BLaER1 treated with 17β-estradiol and CSF1 and Interleukin-3, amounts not matched to agents 10 nM and 100 nM (cell line): ENCODE results near the gene ANKRD11.

Experiments used
- H3K27ac ChIP-seq, 11 experiments: shearing (Covaris generic); formaldehyde crosslinking; 2 replicates each; pipeline ENCODE4 v1.8.1; 2022
- H3K27me3 ChIP-seq, 11 experiments: shearing (Covaris generic); formaldehyde crosslinking; 2 replicates each; pipeline ENCODE4 v1.8.1; 2022
- H3K36me3 ChIP-seq, 11 experiments: shearing (Covaris generic); formaldehyde crosslinking; 2 replicates each; pipeline ENCODE4 v1.8.1; 2022
- H3K4me1 ChIP-seq, 10 experiments: shearing (Covaris generic); formaldehyde crosslinking; 2 replicates each; pipeline ENCODE4 v1.8.1; 2022
- H3K4me2 ChIP-seq, 11 experiments: shearing (Covaris generic); formaldehyde crosslinking; 2 replicates each; pipeline ENCODE4 v1.8.1; 2022
- H3K4me3 ChIP-seq, 10 experiments: shearing (Covaris generic); formaldehyde crosslinking; 2 replicates each; pipeline ENCODE4 v1.8.1; 2022
- H3K9ac ChIP-seq, 11 experiments: shearing (Covaris generic); formaldehyde crosslinking; 2 replicates each; pipeline ENCODE4 v1.8.1; 2022
- H3K9me3 ChIP-seq, 11 experiments: shearing (Covaris generic); formaldehyde crosslinking; replicated peaks in 1 of 11; 2 replicates each; pipeline ENCODE4 v1.8.1; 2022
- H4K20me1 ChIP-seq, 11 experiments: shearing (Covaris generic); formaldehyde crosslinking; 2 replicates each; pipeline ENCODE4 v1.8.1; 2022
- Cebpa-rat ChIP-seq, 11 experiments: shearing (Covaris generic); IDR thresholded peaks; 2 replicates each; pipeline ENCODE4 v1.8.1; 2022

ANKRD11 gene

DNA sequence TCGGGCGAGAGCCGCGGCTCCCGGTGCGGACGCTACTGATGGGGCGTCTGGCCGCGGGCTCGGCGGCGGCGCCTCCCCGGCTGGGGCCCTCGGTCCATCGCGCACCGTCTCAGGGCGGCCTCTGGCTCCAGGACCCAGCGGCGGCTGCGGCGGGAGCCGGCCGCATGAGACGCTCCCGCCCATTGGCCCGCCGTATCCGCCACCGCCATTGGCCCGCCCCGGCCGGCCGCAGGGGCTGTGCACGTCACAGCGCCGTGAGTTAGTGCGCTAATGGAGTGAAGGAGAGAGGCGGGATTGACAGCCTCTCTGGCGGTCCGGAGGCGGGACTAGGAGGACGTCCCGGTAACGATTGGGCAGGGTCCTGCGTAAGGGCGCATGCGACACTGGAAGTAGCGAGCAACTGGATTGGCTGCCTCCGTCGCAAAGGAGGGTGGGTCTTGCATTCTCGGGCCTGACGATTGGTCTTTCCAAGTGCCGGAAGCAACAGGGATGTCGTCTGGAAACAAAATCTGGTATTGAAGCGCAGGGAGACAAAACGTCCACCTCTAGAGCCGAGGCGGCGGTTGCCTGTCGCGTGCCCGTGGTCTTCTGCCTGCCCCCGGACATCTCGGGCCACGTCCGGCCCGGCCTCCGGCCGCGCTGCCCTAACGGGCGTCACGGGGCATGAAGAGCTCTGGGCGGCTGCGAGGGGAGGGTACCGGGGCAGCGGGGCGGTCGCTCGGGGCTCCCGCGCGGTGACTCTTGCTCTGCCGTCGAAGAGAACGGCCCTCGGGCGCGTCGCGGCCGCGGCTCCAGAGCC, at the start of gene ANKRD11:
Gene ANKRD11, minus strand, starts transcription at position 123 of the 799 bp plus-strand sequence. CDS start 173,542 bp downstream, outside the sequence.
- peak within 1 kb of the TSS; percentile 86 to 99 (median 92) for H3K4me2 ChIP-seq
- peaks cover 0 to 25% (median 14%) of the 10 kb centered on the region in 11 experiments; a peak in 13 of 22 replicates for H3K36me3 ChIP-seq
- peak within 1 kb of the TSS; percentile 93 to 100 (median 99) for H3K9ac ChIP-seq
- H3K27ac ChIP-seq, result peak within 1 kb of the TSS; percentile 91 to 99 (median 98)
- H3K27me3 ChIP-seq, result no peaks in the 10 kb centered on the region
- no peaks in the 10 kb centered on the region for H3K9me3 ChIP-seq
- peaks cover 44 to 81% (median 52%) of the 10 kb centered on the region in 11 experiments for H4K20me1 ChIP-seq
- no peak for TF ChIP-seq Cebpa-rat (IDR thresholded peaks at IDR 0.05)
- peaks cover 56 to 74% (median 70%) of the 10 kb centered on the region in 10 experiments for H3K4me1 ChIP-seq
- peak within 1 kb of the TSS; percentile 62 to 98 (median 90) for H3K4me3 ChIP-seq

DNA sequence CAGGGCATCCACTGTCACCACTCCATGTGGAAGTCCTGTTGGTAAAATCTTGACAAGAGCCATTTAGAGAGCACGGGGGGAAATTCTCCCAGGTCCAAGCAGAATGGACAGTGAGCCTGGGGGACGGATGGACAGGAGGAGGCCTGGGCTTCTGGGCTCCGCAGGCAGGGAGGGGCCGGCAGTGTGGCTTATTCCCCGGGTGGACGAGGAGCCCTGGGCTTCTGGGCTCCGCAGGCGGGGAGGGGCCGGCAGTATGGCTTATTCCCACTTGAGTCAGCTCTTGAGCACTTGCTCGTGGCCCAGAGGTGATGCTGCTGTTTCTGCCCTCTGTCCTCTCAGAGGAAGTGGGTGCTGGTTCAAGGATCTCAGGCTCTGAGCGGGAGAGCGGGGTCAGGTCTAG, 47.9 kb upstream of the ANKRD11 start:
- Histone ChIP-seq H3K9ac (peak overlapping the region in 4 of 11 experiments; percentile 15 to 42 (median 18); a peak in 4 of 22 replicates), H3K4me3 (no peak overlapping the region), H3K9me3 (no peaks in the 10 kb centered on the region), H3K27me3 (no peaks in the 10 kb centered on the region), H3K4me1 (peaks cover 24 to 47% (median 30%) of the 10 kb centered on the region in 10 experiments), H3K36me3 (peaks cover 58 to 86% (median 72%) of the 10 kb centered on the region in 11 experiments), H3K4me2 (no peak overlapping the region), H4K20me1 (peaks cover 0 to 47% (median 5%) of the 10 kb centered on the region in 11 experiments; a peak in 10 of 22 replicates), H3K27ac (peak overlapping the region in 7 of 11 experiments; percentile 5 to 96 (median 91); a peak in 11 of 22 replicates)
- TF ChIP-seq Cebpa-rat (IDR thresholded peaks at IDR 0.05), result no peak

DNA sequence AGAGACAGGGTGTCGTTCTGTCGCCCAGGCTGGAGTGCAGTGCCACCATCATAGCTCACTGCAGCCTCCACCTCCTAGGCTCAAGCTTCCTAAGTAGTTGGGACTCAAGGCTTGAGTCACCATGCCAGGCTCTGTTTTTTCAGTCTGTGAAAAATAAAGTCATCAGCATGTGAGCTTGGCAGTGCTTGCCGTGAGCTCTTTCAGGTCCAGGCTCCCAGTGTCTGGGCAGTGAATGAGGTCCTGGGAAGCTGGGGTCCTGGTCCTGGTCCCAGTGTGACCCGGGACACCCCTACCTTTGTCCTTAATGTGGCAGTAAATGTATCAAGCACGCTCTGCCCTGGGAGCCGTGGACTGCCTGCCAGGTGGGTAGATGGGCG, 47.2 kb upstream of the ANKRD11 start:
- Histone ChIP-seq H3K9ac (peak overlapping the region in 4 of 11 experiments; percentile 5 to 42 (median 24); a peak in 3 of 22 replicates), H3K4me1 (peaks cover 31 to 54% (median 38%) of the 10 kb centered on the region in 10 experiments), H4K20me1 (peaks cover 0 to 45% (median 5%) of the 10 kb centered on the region in 11 experiments; a peak in 10 of 22 replicates), H3K9me3 (no peaks in the 10 kb centered on the region), H3K36me3 (peaks cover 64 to 87% (median 77%) of the 10 kb centered on the region in 11 experiments), H3K27ac (peak overlapping the region in 8 of 11 experiments; percentile 46 to 96 (median 92); a peak in 14 of 22 replicates), H3K4me3 (no peak overlapping the region), H3K27me3 (no peaks in the 10 kb centered on the region), H3K4me2 (no peak overlapping the region)
- TF ChIP-seq Cebpa-rat (IDR thresholded peaks at IDR 0.05), result no peak

DNA sequence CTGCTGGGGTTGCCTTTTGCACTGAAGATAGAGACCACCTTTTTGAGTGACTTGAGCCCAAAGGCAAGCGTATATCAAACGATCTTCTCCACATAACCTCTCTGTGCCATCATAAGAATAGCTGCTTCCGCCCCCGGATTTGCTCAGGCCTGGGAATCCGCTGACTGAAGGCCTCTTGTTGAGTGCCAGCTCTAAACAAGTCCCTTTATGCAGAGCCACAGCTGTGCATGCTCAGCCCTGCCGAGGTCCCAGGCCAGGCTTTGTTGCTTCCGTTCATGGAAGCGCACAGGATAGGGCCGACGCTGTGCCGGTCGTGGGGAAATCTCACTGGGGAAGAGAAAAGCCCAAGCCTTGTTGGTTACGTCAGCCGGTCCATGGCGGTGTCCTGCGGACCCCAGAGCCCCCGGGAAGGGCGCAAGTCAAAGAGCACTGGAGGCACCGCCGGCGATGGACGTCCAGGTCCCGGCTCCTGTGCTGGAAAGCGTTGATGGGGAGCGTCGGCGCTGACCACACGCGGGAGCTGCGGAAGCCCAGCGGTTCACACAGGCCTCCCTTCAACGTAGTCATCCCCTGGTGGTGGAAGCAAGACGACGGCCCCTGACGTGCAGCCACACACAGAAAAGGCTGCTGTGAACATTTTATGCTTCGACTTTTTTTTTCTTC, 46.7 kb upstream of the ANKRD11 start:
- H3K36me3 ChIP-seq, result peaks cover 67 to 87% (median 79%) of the 10 kb centered on the region in 11 experiments
- no peak overlapping the region for H3K4me3 ChIP-seq
- no peaks in the 10 kb centered on the region for H3K9me3 ChIP-seq
- peak overlapping the region in 3 of 11 experiments; percentile 18 to 44 (median 42); a peak in 5 of 22 replicates for H3K9ac ChIP-seq
- no peak for TF ChIP-seq Cebpa-rat (IDR thresholded peaks at IDR 0.05)
- H3K4me2 ChIP-seq, result peak overlapping the region in 1 of 11 experiments; percentile 16; a peak in 2 of 22 replicates
- H3K4me1 ChIP-seq, result peaks cover 35 to 59% (median 43%) of the 10 kb centered on the region in 10 experiments
- H4K20me1 ChIP-seq, result peaks cover 0 to 40% (median 4%) of the 10 kb centered on the region in 11 experiments; a peak in 9 of 22 replicates
- peak overlapping the region in 8 of 11 experiments; percentile 47 to 96 (median 92); a peak in 14 of 22 replicates for H3K27ac ChIP-seq
- no peaks in the 10 kb centered on the region for H3K27me3 ChIP-seq

DNA sequence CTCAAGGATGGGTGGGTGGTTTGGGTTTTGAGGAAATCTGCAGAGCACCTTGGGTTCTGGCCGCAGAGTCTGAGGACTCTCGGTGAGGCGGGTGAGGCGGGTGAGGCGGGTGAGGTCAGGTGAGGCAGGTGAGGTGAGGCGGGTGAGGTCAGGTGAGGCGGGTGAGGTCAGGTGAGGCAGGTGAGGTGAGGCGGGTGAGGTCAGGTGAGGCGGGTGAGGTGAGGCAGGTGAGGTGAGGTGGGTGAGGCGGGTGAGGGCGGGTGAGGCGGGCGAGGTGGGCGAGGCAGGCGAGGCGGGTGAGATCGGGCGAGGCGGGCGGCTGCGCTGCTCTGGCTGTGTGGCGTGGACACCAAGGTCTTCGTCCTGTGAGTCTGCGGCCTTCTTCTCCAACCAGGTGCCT, 46.0 kb upstream of the ANKRD11 start:
- no peak for TF ChIP-seq Cebpa-rat (IDR thresholded peaks at IDR 0.05)
- peaks cover 35 to 64% (median 48%) of the 10 kb centered on the region in 10 experiments for H3K4me1 ChIP-seq
- H3K9me3 ChIP-seq, result no peaks in the 10 kb centered on the region
- no peak overlapping the region for H3K4me3 ChIP-seq
- H3K27me3 ChIP-seq, result no peaks in the 10 kb centered on the region
- peak overlapping the region in 10 of 11 experiments; percentile 70 to 86 (median 80); a peak in 12 of 22 replicates for H3K9ac ChIP-seq
- H3K4me2 ChIP-seq, result peak overlapping the region in 2 of 11 experiments; percentile 89 to 92; a peak in 3 of 22 replicates
- H4K20me1 ChIP-seq, result peaks cover 0 to 33% (median 4%) of the 10 kb centered on the region in 11 experiments; a peak in 7 of 22 replicates
- peak overlapping the region; percentile 65 to 96 (median 92); a peak in 21 of 22 replicates for H3K27ac ChIP-seq
- peaks cover 67 to 87% (median 80%) of the 10 kb centered on the region in 11 experiments for H3K36me3 ChIP-seq

DNA sequence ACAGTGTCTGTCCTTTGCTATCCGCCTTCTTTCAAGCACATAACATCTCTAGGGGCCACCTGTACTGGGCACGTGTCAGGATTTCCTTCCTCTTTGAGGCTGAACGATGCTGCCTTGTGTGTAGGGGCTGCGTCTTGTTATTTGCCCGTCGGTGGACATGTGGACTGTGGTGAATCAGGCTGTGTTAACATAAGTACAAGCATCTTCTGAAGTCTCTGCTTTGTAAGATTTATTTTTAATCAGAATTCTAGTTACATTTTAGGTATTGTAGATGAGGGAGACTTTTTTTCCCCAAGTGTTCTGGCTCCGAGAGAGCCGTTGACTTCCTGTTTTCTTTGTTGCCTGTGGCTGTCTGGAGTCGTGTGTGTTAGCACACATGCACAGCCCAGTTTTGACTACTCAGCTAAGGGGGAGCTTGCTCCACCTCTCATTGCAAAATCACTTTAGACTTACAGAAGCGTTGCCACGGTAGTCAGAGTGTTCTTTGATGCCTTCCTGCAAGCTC, 43.9 kb upstream of the ANKRD11 start:
- Histone ChIP-seq H3K9ac (peak overlapping the region; percentile 70 to 86 (median 80); a peak in 21 of 22 replicates), H3K4me2 (peak overlapping the region; percentile 62 to 92 (median 80))

DNA sequence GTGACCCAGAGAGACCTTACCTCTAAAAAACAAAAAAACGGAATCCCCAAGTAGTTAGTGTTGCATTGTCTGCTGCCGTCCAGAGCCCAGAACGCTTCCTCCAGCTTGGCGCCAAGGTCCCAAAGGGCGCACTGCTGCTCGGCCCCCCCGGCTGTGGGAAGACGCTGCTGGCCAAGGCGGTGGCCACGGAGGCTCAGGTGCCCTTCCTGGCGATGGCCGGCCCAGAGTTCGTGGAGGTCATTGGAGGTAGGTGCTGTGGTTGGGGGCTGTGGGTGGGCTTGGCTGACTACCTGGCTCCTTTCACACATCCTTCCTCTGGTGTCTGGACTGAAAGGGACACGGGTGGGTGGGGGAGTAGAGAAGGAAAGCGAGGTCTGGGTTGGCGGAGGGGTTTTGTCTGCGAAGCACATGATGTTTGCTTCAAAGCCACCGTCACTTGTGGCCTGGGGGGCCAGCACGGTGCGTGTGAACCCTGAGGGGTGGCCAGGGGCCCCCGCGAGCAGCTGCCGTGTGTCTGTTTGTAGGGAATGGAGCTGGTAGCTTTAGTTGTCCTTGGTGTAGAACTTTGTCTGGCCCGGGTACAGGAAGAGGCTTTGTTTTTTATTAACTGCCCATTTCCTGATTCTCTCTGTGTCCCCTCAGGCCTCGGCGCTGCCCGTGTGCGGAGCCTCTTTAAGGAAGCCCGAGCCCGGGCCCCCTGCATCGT, 41.6 kb upstream of the ANKRD11 start:
- Histone ChIP-seq H3K9me3 (no peaks in the 10 kb centered on the region), H3K4me1 (peaks cover 35 to 51% (median 45%) of the 10 kb centered on the region in 10 experiments), H3K27ac (peak overlapping the region in 9 of 11 experiments; percentile 89 to 96 (median 93); a peak in 17 of 22 replicates), H4K20me1 (peaks cover 0 to 10% (median 0%) of the 10 kb centered on the region in 11 experiments; a peak in 4 of 22 replicates), H3K9ac (peak overlapping the region in 4 of 11 experiments; percentile 12 to 82 (median 36); a peak in 5 of 22 replicates), H3K4me2 (peak overlapping the region in 6 of 11 experiments; percentile 9 to 92 (median 78); a peak in 5 of 22 replicates), H3K36me3 (peaks cover 72 to 90% (median 84%) of the 10 kb centered on the region in 11 experiments), H3K27me3 (no peaks in the 10 kb centered on the region), H3K4me3 (no peak overlapping the region)
- no peak for TF ChIP-seq Cebpa-rat (IDR thresholded peaks at IDR 0.05)

More for the DNA sequence above, 43.9 kb upstream of the ANKRD11 start:
- Histone ChIP-seq H4K20me1 (peaks cover 0 to 23% (median 0%) of the 10 kb centered on the region in 11 experiments; a peak in 3 of 22 replicates), H3K4me1 (peaks cover 35 to 64% (median 46%) of the 10 kb centered on the region in 10 experiments), H3K27ac (peak overlapping the region; percentile 65 to 96 (median 92)), H3K9me3 (no peaks in the 10 kb centered on the region), H3K4me3 (peak overlapping the region in 6 of 10 experiments; percentile 4 to 24 (median 10); a peak in 6 of 20 replicates), H3K27me3 (no peaks in the 10 kb centered on the region), H3K36me3 (peaks cover 72 to 90% (median 84%) of the 10 kb centered on the region in 11 experiments)
- peak; percentile 87 to 98 (median 96) for TF ChIP-seq Cebpa-rat (IDR thresholded peaks at IDR 0.05)
